PFSK-1 (cell line): ENCODE data around the gene TSPAN13.

ENCODE experiments used
- FOXP2 ChIP-seq: optimal IDR thresholded peaks from 2 replicates; pipeline ENCODE3; 2011; ENCODE audit warnings: borderline replicate concordance, control low read depth, inconsistent platforms; ENCODE audit not compliant: insufficient read depth; ENCODE audit errors: extremely low read length, extremely low read depth
- POLR2AphosphoS5 ChIP-seq: IDR thresholded peaks from 2 replicates; pipeline ENCODE4 v1.6.1; 2012; ENCODE audit warnings: low read depth, mild to moderate bottlenecking, control low read depth, low read length, moderate library complexity
- SIN3A ChIP-seq: IDR thresholded peaks from 2 replicates; pipeline ENCODE4 v1.6.1; 2012; ENCODE audit warnings: mild to moderate bottlenecking, low read length, moderate library complexity, borderline replicate concordance; ENCODE audit not compliant: insufficient read depth
- TAF1 ChIP-seq: IDR thresholded peaks from 2 replicates; pipeline ENCODE4 v1.6.1; 2012; ENCODE audit warnings: low read length, control low read depth, borderline replicate concordance; ENCODE audit not compliant: insufficient read depth
- TF ChIP-seq, protein P1 (sequence below), 2 experiments: IDR thresholded peaks; 2 replicates each; pipeline versions ENCODE4 v1.6.1 to v1.8.0; 2011 to 2012; ENCODE audit warnings: low read depth in 2 of 2, low read length in 2 of 2, control low read depth in 1 of 2, inconsistent platforms in 1 of 2, mild to moderate bottlenecking in 1 of 2, moderate library complexity in 1 of 2; ENCODE audit not compliant: insufficient read depth in 1 of 2

Gene TSPAN13

DNA sequence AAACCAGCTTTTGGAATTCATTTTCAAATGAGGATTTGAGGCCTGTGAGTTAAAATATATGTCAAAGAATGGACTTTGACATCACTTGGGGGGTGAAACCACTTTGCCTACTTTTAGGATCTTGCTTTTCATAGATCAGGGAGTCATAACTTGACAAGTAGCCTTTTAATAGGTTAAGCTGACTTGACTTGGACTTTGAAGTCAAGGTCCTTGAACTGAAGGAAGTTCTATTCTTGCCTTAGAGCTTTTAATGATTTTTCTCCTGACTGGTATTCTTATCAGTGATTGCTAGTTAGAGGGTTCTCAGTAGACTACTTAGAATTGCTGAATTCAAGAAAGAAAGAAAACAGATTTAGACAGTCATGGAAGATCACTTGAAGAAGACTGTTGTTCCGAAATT, 33.6 kb downstream of the TSPAN13 start:
- TF ChIP-seq POLR2AphosphoS5 (no peak), SIN3A (no peak), TAF1 (no peak)
- TF ChIP-seq, protein P1, sequence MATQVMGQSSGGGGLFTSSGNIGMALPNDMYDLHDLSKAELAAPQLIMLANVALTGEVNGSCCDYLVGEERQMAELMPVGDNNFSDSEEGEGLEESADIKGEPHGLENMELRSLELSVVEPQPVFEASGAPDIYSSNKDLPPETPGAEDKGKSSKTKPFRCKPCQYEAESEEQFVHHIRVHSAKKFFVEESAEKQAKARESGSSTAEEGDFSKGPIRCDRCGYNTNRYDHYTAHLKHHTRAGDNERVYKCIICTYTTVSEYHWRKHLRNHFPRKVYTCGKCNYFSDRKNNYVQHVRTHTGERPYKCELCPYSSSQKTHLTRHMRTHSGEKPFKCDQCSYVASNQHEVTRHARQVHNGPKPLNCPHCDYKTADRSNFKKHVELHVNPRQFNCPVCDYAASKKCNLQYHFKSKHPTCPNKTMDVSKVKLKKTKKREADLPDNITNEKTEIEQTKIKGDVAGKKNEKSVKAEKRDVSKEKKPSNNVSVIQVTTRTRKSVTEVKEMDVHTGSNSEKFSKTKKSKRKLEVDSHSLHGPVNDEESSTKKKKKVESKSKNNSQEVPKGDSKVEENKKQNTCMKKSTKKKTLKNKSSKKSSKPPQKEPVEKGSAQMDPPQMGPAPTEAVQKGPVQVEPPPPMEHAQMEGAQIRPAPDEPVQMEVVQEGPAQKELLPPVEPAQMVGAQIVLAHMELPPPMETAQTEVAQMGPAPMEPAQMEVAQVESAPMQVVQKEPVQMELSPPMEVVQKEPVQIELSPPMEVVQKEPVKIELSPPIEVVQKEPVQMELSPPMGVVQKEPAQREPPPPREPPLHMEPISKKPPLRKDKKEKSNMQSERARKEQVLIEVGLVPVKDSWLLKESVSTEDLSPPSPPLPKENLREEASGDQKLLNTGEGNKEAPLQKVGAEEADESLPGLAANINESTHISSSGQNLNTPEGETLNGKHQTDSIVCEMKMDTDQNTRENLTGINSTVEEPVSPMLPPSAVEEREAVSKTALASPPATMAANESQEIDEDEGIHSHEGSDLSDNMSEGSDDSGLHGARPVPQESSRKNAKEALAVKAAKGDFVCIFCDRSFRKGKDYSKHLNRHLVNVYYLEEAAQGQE (IDR thresholded peaks at IDR 0.05; ENCODE audit: insufficient read depth in 1 of 2, low read depth in 2 of 2, low read length in 2 of 2) = no peak

DNA sequence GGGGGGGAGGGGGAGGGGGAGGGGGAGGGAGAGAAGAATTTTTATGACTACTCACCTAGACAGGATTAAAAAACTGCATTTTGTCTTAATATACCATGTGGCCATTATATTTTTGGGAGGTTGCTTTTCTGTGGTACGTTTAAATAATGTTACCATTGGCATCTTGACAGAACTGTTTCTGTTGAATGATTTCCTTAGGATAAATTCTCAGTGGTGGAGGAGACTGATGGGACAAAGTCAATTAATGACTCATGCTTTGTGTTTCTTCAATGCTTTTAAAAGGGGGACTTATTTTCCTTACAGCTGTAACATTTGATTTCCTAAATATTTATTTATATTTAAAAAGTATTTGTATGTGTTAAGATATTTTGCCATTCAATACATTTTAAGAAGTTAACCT, 37.5 kb downstream of the TSPAN13 start:
- TF ChIP-seq TAF1 = no peak
- TF ChIP-seq, protein P1 (IDR thresholded peaks at IDR 0.05; ENCODE audit: insufficient read depth in 1 of 2, low read depth in 2 of 2, low read length in 2 of 2) = no peak
- TF ChIP-seq POLR2AphosphoS5 = no peak
- no peak for TF ChIP-seq FOXP2
- no peak for TF ChIP-seq SIN3A

GRCh38 chr7:16791905-16792698, 38.5 kb downstream of the TSPAN13 start:
- TF ChIP-seq POLR2AphosphoS5 (no peak), FOXP2 (no peak), SIN3A (no peak)
- TF ChIP-seq, protein P1 (IDR thresholded peaks at IDR 0.05; ENCODE audit: insufficient read depth in 1 of 2, low read depth in 2 of 2, low read length in 2 of 2) = no peak

- TF ChIP-seq FOXP2 (no peak), TAF1 (no peak), SIN3A (no peak), POLR2AphosphoS5 (no peak)
- TF ChIP-seq, protein P1 (IDR thresholded peaks at IDR 0.05; ENCODE audit: insufficient read depth in 1 of 2, low read depth in 2 of 2, low read length in 2 of 2) = no peak
These were observed 41.4 kb downstream of the TSPAN13 start for GRCh38 chr7:16794986-16795385.

DNA sequence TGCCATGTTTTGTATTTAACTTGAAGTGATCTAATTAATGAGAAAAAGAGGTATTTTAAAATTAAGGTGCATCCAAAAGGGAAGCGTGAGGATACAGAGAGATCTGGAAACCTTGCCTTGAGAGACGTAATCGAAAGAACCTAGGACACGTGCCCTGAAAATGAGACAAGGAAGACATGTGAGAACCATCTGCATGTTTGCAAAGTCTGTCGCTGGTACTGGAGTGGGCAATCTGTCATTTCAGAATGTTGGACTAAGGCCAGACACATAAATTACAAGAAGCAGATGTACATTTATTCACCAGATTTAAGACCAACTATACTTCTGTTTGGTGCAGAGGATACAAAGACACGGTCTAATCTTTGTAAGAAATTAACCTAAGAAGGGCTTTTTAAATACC, 42.1 kb downstream of the TSPAN13 start:
- no peak for TF ChIP-seq FOXP2
- TF ChIP-seq TAF1 = no peak
- TF ChIP-seq, protein P1 (IDR thresholded peaks at IDR 0.05; ENCODE audit: insufficient read depth in 1 of 2, low read depth in 2 of 2, low read length in 2 of 2) = no peak
- TF ChIP-seq POLR2AphosphoS5 = no peak
- TF ChIP-seq SIN3A = no peak
